Glutamatergic neuron (in vitro differentiated cells): ENCODE data around the gene NXNL2. TPM values are rescaled to one million over a fixed set of nuclear protein-coding genes. Genes with fewer than 3 reads are reported as not detected.
A peak's percentile ranks its signal among the peaks of the same experiment; 100 is the strongest.

Experiments used
- DNase-seq: peaks from one replicate; pipeline ENCODE4 v3.0.0; 2022
- H3K27ac Mint-ChIP-seq: one replicate; pipeline ENCODE4 v1.8.0; 2020; ENCODE audit warnings: mild to moderate bottlenecking, mixed read lengths, inconsistent platforms; ENCODE audit not compliant: unreplicated experiment
- H3K27me3 Mint-ChIP-seq: one replicate; pipeline ENCODE4 v1.8.0; 2020; ENCODE audit warnings: mild to moderate bottlenecking, moderate library complexity, mixed read lengths, inconsistent platforms; ENCODE audit not compliant: unreplicated experiment
- H3K36me3 Mint-ChIP-seq: one replicate; pipeline ENCODE4 v1.8.0; 2020; ENCODE audit warnings: mild to moderate bottlenecking, mixed read lengths, inconsistent platforms; ENCODE audit not compliant: unreplicated experiment
- H3K4me1 Mint-ChIP-seq: one replicate; pipeline ENCODE4 v1.8.0; 2020; ENCODE audit warnings: mild to moderate bottlenecking, low read depth, mixed read lengths, inconsistent platforms; ENCODE audit not compliant: unreplicated experiment
- H3K4me3 Mint-ChIP-seq: one replicate; pipeline ENCODE4 v1.8.0; 2020; ENCODE audit warnings: mild to moderate bottlenecking, mixed read lengths, inconsistent platforms; ENCODE audit not compliant: unreplicated experiment
- H3K9me3 Mint-ChIP-seq: one replicate; pipeline ENCODE4 v1.8.0; 2020; ENCODE audit warnings: mild to moderate bottlenecking, moderate library complexity, mixed read lengths, inconsistent platforms; ENCODE audit not compliant: unreplicated experiment
- total RNA-seq: library from RNA; stranded (reverse); fragmentation: NEBNext Ultra II Directional; extraction: Animal tissue kit (Norgen Biotek cat#: 25700); gene quantifications from one replicate; pipeline ENCODE4 v1.2.1, GENCODE V29; 2021; ENCODE audit not compliant: unreplicated experiment
- TF ChIP-seq, protein P1 (sequence below): fragments of 200-600 bp; sonication (generic); IDR thresholded peaks from one replicate; pipeline ENCODE4 v1.5.0; 2021; ENCODE audit not compliant: partially characterized antibody, unreplicated experiment

NXNL2 gene
- total RNA-seq, 1 donor from 2014 or later = not detected

DNA sequence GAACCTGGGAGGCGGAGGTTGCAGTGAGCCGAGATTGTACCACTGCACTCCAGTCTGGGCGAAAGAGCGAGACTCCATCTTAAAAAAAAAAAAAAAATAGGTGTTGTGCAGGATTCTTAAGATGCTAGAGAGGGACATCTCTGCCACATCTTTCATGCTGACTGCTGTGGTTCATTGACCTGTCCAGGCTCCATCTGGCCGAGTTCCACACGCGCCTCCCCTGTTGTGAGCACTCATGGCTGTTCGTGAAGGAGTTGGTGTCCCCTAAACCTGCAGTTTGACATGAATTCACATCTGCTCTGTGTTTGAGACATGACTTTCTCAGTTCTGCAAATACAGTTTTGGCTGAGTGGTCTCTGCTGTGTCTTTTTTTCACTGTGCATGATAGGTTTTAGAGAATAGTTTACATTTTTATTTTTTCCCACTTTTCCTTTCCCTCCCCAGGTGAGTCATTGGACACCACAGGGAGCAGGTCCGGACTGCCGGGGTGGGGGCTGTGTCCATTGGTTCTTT, 5.3 kb downstream of the NXNL2 start:
- Mint-ChIP-seq H3K4me3 (no peak overlapping the region), H3K36me3 (no peaks in the 10 kb centered on the region), H3K27me3 (peaks cover 7% of the 10 kb centered on the region), H3K9me3 (peaks cover 3% of the 10 kb centered on the region), H3K27ac (no peak overlapping the region), H3K4me1 (peaks cover 4% of the 10 kb centered on the region)
- TF ChIP-seq, protein P1, sequence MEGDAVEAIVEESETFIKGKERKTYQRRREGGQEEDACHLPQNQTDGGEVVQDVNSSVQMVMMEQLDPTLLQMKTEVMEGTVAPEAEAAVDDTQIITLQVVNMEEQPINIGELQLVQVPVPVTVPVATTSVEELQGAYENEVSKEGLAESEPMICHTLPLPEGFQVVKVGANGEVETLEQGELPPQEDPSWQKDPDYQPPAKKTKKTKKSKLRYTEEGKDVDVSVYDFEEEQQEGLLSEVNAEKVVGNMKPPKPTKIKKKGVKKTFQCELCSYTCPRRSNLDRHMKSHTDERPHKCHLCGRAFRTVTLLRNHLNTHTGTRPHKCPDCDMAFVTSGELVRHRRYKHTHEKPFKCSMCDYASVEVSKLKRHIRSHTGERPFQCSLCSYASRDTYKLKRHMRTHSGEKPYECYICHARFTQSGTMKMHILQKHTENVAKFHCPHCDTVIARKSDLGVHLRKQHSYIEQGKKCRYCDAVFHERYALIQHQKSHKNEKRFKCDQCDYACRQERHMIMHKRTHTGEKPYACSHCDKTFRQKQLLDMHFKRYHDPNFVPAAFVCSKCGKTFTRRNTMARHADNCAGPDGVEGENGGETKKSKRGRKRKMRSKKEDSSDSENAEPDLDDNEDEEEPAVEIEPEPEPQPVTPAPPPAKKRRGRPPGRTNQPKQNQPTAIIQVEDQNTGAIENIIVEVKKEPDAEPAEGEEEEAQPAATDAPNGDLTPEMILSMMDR = no peak
- DNase-seq = no peak

DNA sequence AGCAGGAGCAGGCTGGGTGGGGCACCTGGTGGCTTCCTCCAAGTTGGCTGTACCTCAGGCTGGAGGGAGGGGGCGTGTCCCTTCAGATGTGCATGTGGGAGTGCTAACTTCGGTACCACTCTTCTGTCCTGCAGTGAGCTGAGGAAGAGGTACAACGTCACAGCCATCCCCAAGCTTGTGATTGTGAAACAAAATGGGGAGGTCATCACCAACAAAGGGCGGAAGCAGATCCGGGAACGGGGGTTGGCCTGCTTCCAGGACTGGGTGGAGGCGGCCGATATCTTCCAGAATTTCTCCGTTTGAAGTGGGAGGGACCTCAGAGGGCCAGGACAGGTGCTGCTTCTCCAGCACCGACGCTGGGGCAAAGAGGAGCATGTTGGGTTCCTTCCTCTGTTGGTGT, 9.3 kb downstream of the NXNL2 start:
- DNase-seq = no peak
- TF ChIP-seq, protein P1 = no peak
- Mint-ChIP-seq H3K9me3 (peaks cover 3% of the 10 kb centered on the region), H3K36me3 (no peaks in the 10 kb centered on the region), H3K27ac (no peak overlapping the region), H3K27me3 (peaks cover 1% of the 10 kb centered on the region), H3K4me3 (no peak overlapping the region), H3K4me1 (no peaks in the 10 kb centered on the region)

DNA sequence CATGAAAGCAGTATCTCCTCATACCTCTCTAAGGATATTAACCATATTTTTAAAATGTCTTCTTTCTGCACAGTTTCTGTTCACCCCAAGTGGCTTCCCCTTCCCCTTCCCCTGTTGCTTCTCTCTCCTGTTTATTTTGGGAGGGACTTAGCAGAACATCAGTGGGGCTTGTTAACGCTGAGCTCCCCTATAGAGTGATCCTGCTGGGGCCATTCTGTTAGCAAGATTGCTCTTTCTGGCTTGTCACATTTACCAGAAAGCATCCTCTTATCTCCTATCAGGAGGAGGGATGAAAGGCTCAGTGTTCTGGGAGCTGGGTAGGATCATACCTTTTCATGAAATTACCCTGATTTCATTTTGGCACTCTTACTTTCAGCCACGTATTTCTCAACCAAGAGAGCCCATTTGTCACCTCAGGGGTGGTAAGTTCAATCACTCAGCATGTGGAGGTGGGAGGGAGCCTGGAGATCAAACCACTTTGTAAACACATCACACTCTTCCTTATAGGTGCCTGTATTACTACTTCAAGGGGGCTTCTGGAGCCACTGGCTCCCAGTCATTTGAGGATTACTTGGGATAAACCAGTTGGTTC, 16.7 kb downstream of the NXNL2 start:
- H3K4me1 Mint-ChIP-seq = no peaks in the 10 kb centered on the region
- peaks cover 2% of the 10 kb centered on the region for H3K9me3 Mint-ChIP-seq
- peaks cover 6% of the 10 kb centered on the region for H3K27me3 Mint-ChIP-seq
- peaks cover 5% of the 10 kb centered on the region for H3K36me3 Mint-ChIP-seq
- TF ChIP-seq, protein P1 = no peak
- H3K27ac Mint-ChIP-seq = no peak overlapping the region
- DNase-seq = no peak
- H3K4me3 Mint-ChIP-seq = no peak overlapping the region

DNA sequence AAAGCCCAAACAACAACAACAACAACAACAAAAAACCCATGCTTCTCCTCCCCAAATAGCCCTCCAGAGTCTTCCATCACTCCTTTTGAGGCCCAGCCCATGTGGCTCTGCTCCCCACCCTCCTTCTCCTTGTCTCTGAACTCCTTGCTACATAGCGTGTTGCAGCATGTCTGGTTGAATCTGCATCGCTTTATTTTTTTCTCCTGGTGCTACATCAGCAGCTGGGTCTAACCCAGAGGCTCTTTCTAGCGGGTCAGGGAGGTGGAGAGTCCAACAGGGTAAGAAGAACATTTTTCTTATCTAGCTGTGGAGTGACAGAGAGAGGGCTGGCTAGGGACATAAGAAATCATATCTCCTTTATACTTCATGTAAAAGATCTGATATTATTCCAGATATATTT, 18.4 kb downstream of the NXNL2 start:
- no peak overlapping the region for H3K27ac Mint-ChIP-seq
- H3K9me3 Mint-ChIP-seq = peaks cover 2% of the 10 kb centered on the region
- peaks cover 5% of the 10 kb centered on the region for H3K36me3 Mint-ChIP-seq
- H3K4me3 Mint-ChIP-seq = peak overlapping the region; percentile 13
- H3K27me3 Mint-ChIP-seq = peaks cover 5% of the 10 kb centered on the region
- no peaks in the 10 kb centered on the region for H3K4me1 Mint-ChIP-seq
- TF ChIP-seq, protein P1 = no peak
- DNase-seq = no peak

DNA sequence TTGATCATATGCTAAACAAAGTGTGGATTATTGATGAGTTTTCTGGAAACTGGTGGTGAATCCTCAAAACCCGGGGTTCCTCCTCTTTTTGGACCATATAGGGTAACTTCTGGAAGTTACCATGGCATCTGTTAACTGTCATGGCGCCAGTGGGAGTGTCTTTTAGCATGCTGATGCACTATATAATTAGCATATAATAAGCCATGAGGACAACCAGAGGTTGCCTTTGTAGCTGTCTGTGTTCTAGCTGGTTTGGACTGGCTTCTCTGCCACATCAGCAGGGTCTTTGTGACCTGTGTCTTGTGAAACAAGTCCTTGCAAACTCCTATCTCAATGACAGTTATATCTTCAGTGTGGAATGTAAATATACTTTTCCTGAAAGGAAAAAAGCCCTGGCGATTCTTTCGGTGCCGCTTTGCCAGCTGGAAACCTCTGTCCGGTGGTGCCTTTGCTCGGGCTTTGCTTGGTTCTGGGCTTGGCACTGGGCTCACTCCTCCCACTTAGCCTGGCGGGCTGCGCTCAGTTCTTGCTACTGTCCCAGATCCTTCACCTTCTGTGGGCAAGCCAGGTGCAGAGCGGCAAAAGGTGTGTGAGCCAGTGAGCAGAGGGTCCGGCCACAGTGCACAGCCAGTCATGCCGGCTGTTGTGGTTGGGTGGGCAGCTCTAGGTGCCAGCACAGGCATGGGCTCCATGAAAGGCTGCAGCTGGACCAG, 20.4 kb downstream of the NXNL2 start:
- Mint-ChIP-seq H3K9me3 (peaks cover 2% of the 10 kb centered on the region), H3K36me3 (no peaks in the 10 kb centered on the region), H3K27me3 (peaks cover 5% of the 10 kb centered on the region), H3K4me3 (no peak overlapping the region), H3K27ac (no peak overlapping the region), H3K4me1 (no peaks in the 10 kb centered on the region)
- DNase-seq = no peak
- TF ChIP-seq, protein P1 = no peak
